Measurements from ENCODE around the gene HK2. TPM values are rescaled to one million over a fixed set of nuclear protein-coding genes. Genes with fewer than 3 reads are reported as not detected.

Gene HK2
- 1.1 and 1.2 TPM in 2 replicates for polyA plus RNA-seq (2011; rRNA removed)
- 0.53 and 0.56 TPM in 2 replicates for polyA plus RNA-seq (2012; cell fraction: cytosol; rRNA removed)
- 0.74 and 2.2 TPM in 2 replicates for polyA plus RNA-seq (2012; cell fraction: nucleus; rRNA removed)
- polyA plus RNA-seq (2017; fragmentation: RNase III; extraction: RNeasy Plus Mini Kit Qiagen cat#74134 plus additional on column Dnase treatment) = 0.32 to 0.42 TPM (median 0.37 TPM) in 3 replicates
- polyA minus RNA-seq (2011; rRNA and poly(A)+ RNA removed) = 1.6 and 2.4 TPM in 2 replicates

GRCh38 chr2:74833418-74834233 lies at the start of gene HK2:
TSS of gene HK2 (plus strand) at chr2:74834127. CDS start at chr2:74834581, 454 bp downstream.
- ChIA-PET POLR2A (interaction anchor here (0.6 kb wide), 1 partner anchor 117 kb away, joined by 4 read pairs; no protein-coding TSS in a partner anchor), CTCF (interaction anchor here (0.6 to 5.1 kb wide), 6 partner anchors 9 to 145 kb away, joined by 3 to 69 read pairs (median 4); no protein-coding TSS in a partner anchor)
- Histone ChIP-seq H3K4me1 (peaks cover 7% of the 10 kb centered on the region; the same call in 1 of the 3 replicates), H3K27ac (peak within 1 kb of the TSS; percentile 15 to 79; a peak in 5 of 6 replicates), H3K4me3 (peak within 1 kb of the TSS; percentile 47), H3K4me2 (peak within 1 kb of the TSS; percentile 88), H3K9me3 (no peaks in the 10 kb centered on the region)
- 16% methylated on average over 39 of the region's 67 CpGs for WGBS (ENCODE audit: missing lambda C conversion rate)
- peak; percentile 62 to 78 for DNase-seq (ENCODE audit: low read depth in 1 of 2, low spot score in 1 of 2)
- peak; percentile 80 to 88 for ATAC-seq
- FAIRE-seq = no peak
- TF ChIP-seq MAFK (IDR thresholded peaks at IDR 0.05; ENCODE audit: partially characterized antibody) (no peak), PBX3 (IDR thresholded peaks at IDR 0.05) (no peak), ZSCAN20 (CRISPR knock-in tag; IDR thresholded peaks at IDR 0.05) (no peak), PHF8 (IDR thresholded peaks at IDR 0.05; ENCODE audit: borderline replicate concordance, low read depth) (no peak), TFCP2L1 (CRISPR knock-in tag; IDR thresholded peaks at IDR 0.05) (no peak)

GRCh38 chr2:74789271-74789670 lies 44.7 kb upstream of the HK2 start:
- no peak overlapping the region for H3K4me3 ChIP-seq
- ATAC-seq (no peak), DNase-seq (ENCODE audit: low read depth in 1 of 2, low spot score in 1 of 2) (no peak), FAIRE-seq (no peak)
- CTCF ChIA-PET = interaction anchor here (1.3 to 1.6 kb wide), 4 partner anchors 11 to 87 kb away, joined by 3 to 6 read pairs (median 4); no protein-coding TSS in a partner anchor
- H3K9me3 ChIP-seq = peaks cover 20% of the 10 kb centered on the region
- TF ChIP-seq NPAS2 (CRISPR knock-in tag; IDR thresholded peaks at IDR 0.05; ENCODE audit: borderline replicate concordance) (no peak), CBX2 (IDR thresholded peaks at IDR 0.05; ENCODE audit: borderline replicate concordance, low read depth) (no peak), KDM5A (IDR thresholded peaks at IDR 0.05) (no peak), ZC3H11A (IDR thresholded peaks at IDR 0.05) (no peak), HEYL (CRISPR knock-in tag; IDR thresholded peaks at IDR 0.05) (no peak), HOXA7 (CRISPR knock-in tag; IDR thresholded peaks at IDR 0.05) (no peak), EHF (CRISPR knock-in tag; IDR thresholded peaks at IDR 0.05) (no peak), RNF2 (IDR thresholded peaks at IDR 0.05; ENCODE audit: borderline replicate concordance, low read depth) (no peak), ATOH8 (CRISPR knock-in tag; IDR thresholded peaks at IDR 0.05; ENCODE audit: low read depth) (no peak), HDAC2 (IDR thresholded peaks at IDR 0.05) (no peak), SMC3 (IDR thresholded peaks at IDR 0.05) (no peak)
- H3K4me2 ChIP-seq = no peak overlapping the region
- no peaks in the 10 kb centered on the region for H3K4me1 ChIP-seq
- 2% methylated on average over 2 of the region's 2 CpGs for WGBS (ENCODE audit: missing lambda C conversion rate)
- H3K27ac ChIP-seq = no peak overlapping the region
- POLR2A ChIA-PET = no interaction called here

GRCh38 chr2:74792282-74792681 lies 41.6 kb upstream of the HK2 start:
- DNase-seq (ENCODE audit: low read depth in 1 of 2, low spot score in 1 of 2) (no peak), FAIRE-seq (no peak), ATAC-seq (no peak)
- 58% methylated on average over 5 of the region's 5 CpGs for WGBS (ENCODE audit: missing lambda C conversion rate)
- no peak overlapping the region for H3K4me3 ChIP-seq
- H3K9me3 ChIP-seq = peaks cover 18% of the 10 kb centered on the region
- H3K4me2 ChIP-seq = no peak overlapping the region
- no peak overlapping the region for H3K27ac ChIP-seq
- no peak for TF ChIP-seq HMGXB4 (CRISPR knock-in tag; IDR thresholded peaks at IDR 0.05; ENCODE audit: borderline replicate concordance)
- TF ChIP-seq FOXS1 (CRISPR knock-in tag; IDR thresholded peaks at IDR 0.05) = no peak
- no peak for TF ChIP-seq FOSL2 (IDR thresholded peaks at IDR 0.05)
- TF ChIP-seq FOSL2 (CRISPR knock-in tag; IDR thresholded peaks at IDR 0.05) = no peak
- no peak for TF ChIP-seq HES2 (IDR thresholded peaks at IDR 0.05)
- ChIA-PET POLR2A (no interaction called here), CTCF (interaction anchor here (1.9 kb wide), 1 partner anchor 84 kb away, joined by 4 read pairs; no protein-coding TSS in a partner anchor)
- no peaks in the 10 kb centered on the region for H3K4me1 ChIP-seq

Measured in A549 (cell line).